SH-SY5Y (cell line): ENCODE results near the gene GPR75.

ENCODE experiments used
- GATA2 ChIP-seq: IDR thresholded peaks from 2 replicates; pipeline ENCODE4 v1.6.1; 2011; ENCODE audit warnings: mild to moderate bottlenecking, low read depth, low read length
- GATA3 ChIP-seq: IDR thresholded peaks from 2 replicates; pipeline ENCODE4 v1.6.1; 2011; ENCODE audit warnings: low read depth, mild to moderate bottlenecking, low read length, moderate library complexity

DNA sequence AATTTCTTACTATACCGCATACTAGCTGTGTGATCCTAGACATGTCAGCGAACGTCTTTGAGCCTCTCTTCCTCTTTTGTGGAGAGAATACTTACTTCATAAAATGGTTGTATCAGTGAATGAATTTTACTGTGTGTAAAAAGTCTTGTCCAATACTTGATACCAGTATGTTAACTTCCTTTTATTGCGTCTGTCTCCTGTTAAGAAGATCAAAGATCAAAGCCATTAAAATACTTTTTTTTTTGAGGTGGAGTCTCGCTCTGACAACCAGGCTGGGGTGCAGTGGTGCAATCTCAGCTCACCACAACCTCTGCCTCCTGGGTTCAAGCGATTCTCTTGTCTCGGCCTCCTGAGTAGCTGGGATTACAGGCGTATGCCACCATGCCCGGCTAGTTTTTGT lies 39.7 kb downstream of the GPR75 start:
- TF ChIP-seq GATA2 (no peak), GATA3 (no peak)
